ENCODE results near the gene RAET1E. TPM values are rescaled to one million over a fixed set of nuclear protein-coding genes. Genes with fewer than 3 reads are reported as not detected.

RAET1E gene
- total RNA-seq, 1 experiment from 2014 or later, result not detected

DNA sequence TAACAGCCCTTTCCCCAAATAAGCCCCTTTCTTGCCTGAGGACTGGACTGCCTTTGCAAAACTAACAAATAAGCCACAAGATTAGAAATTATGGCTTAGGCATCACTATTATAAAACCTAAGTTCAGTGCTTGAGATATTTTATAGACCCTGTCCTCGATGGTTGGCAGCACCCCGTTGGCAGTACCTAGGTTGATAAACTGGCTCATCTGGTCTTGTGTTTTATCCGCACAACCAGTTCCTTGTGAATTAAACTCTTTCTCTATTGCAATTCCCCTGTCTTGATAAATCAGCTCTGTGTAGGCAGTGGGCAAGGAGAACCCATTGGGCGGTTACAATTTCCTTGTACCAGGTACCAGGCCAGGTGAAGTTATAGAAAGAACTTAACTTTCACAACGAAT is 40.4 kb downstream of the RAET1E start:
- peaks cover 59% of the 10 kb centered on the region for H3K4me1 Mint-ChIP-seq (ENCODE audit: low read depth, unreplicated experiment)
- peak overlapping the region; percentile 68 for H3K4me3 Mint-ChIP-seq (ENCODE audit: low read depth, unreplicated experiment)
- peaks cover 62% of the 10 kb centered on the region for H3K36me3 Mint-ChIP-seq (ENCODE audit: insufficient read depth, unreplicated experiment)
- no peak for TF ChIP-seq CTCF (IDR thresholded peaks at IDR 0.05; ENCODE audit: unreplicated experiment)
- intact Hi-C loops (cut with micrococcal nuclease; ENCODE audit: unreplicated experiment), result loop anchor here (5.0 kb wide), 1 partner anchor 40 kb away; the partner anchor contains the start of gene RAET1E
- CTCF ChIA-PET, result interaction anchor here (1.0 kb wide), 1 partner anchor 17 kb away, joined by 3 read pairs; no protein-coding TSS in a partner anchor
- no peak for DNase-seq
- H3K27ac Mint-ChIP-seq (ENCODE audit: unreplicated experiment), result peak overlapping the region; percentile 91
- H3K9me3 Mint-ChIP-seq (ENCODE audit: low read depth, unreplicated experiment), result no peaks in the 10 kb centered on the region
- H3K27me3 Mint-ChIP-seq (ENCODE audit: unreplicated experiment), result no peaks in the 10 kb centered on the region
- BruUV-seq (replicated peaks), result no TSS peak

- Mint-ChIP-seq H3K4me1 (ENCODE audit: low read depth, unreplicated experiment) (peaks cover 66% of the 10 kb centered on the region), H3K27me3 (ENCODE audit: unreplicated experiment) (no peaks in the 10 kb centered on the region)
- CTCF ChIA-PET, result no interaction called here
Measured at GRCh38 chr6:149856256-149856994, 41.5 kb downstream of the RAET1E start.

DNA sequence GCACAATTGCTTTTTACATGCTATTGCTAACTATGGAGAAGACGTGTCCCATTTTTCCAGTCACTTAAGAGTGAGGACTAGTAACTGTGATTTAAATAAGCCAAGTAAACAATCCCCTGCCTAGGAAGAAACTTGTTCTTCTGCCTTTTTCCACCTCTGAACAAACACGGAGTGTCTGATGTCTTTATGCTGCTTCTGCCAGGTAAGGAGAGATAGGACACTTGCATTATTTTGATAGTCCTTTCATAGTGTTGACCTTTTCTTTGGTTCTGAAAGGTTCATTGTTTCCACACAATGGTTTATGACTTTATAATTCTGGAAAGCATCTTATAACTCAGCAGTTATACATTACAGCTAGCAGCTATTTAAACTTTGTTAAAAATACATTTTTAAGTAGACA is 42.2 kb downstream of the RAET1E start:
- CTCF ChIA-PET, result no interaction called here
- H3K36me3 Mint-ChIP-seq (ENCODE audit: insufficient read depth, unreplicated experiment), result peaks cover 60% of the 10 kb centered on the region
- no peak for TF ChIP-seq CTCF (IDR thresholded peaks at IDR 0.05; ENCODE audit: unreplicated experiment)
- intact Hi-C loops (cut with micrococcal nuclease; ENCODE audit: unreplicated experiment), result loop anchor here (1.0 to 5.0 kb wide), 3 partner anchors 8 to 42 kb away; partner anchors contain the start of gene RAET1E
- no peaks in the 10 kb centered on the region for H3K27me3 Mint-ChIP-seq (ENCODE audit: unreplicated experiment)
- no peak for DNase-seq
- H3K9me3 Mint-ChIP-seq (ENCODE audit: low read depth, unreplicated experiment), result no peaks in the 10 kb centered on the region
- no TSS peak for BruUV-seq (replicated peaks)
- H3K4me3 Mint-ChIP-seq (ENCODE audit: low read depth, unreplicated experiment), result peak overlapping the region; percentile 68
- H3K4me1 Mint-ChIP-seq (ENCODE audit: low read depth, unreplicated experiment), result peaks cover 66% of the 10 kb centered on the region
- H3K27ac Mint-ChIP-seq (ENCODE audit: unreplicated experiment), result peak overlapping the region; percentile 91

More at GRCh38 chr6:149856256-149856994, 41.5 kb downstream of the RAET1E start:
- BruUV-seq (replicated peaks), result no TSS peak
- Mint-ChIP-seq H3K9me3 (ENCODE audit: low read depth, unreplicated experiment) (no peaks in the 10 kb centered on the region), H3K27ac (ENCODE audit: unreplicated experiment) (peak overlapping the region; percentile 91), H3K4me3 (ENCODE audit: low read depth, unreplicated experiment) (peak overlapping the region; percentile 68), H3K36me3 (ENCODE audit: insufficient read depth, unreplicated experiment) (peaks cover 65% of the 10 kb centered on the region)
- TF ChIP-seq CTCF (IDR thresholded peaks at IDR 0.05; ENCODE audit: unreplicated experiment), result no peak
- intact Hi-C loops (cut with micrococcal nuclease; ENCODE audit: unreplicated experiment), result loop anchor here (5.0 kb wide), 1 partner anchor 41 kb away; the partner anchor contains the start of gene RAET1E
- DNase-seq, result no peak

- Mint-ChIP-seq H3K4me1 (ENCODE audit: low read depth, unreplicated experiment) (peaks cover 62% of the 10 kb centered on the region), H3K27ac (ENCODE audit: unreplicated experiment) (peak overlapping the region; percentile 91), H3K36me3 (ENCODE audit: insufficient read depth, unreplicated experiment) (peaks cover 59% of the 10 kb centered on the region), H3K27me3 (ENCODE audit: unreplicated experiment) (no peaks in the 10 kb centered on the region), H3K4me3 (ENCODE audit: low read depth, unreplicated experiment) (peak overlapping the region; percentile 68), H3K9me3 (ENCODE audit: low read depth, unreplicated experiment) (no peaks in the 10 kb centered on the region)
- CTCF ChIA-PET, result interaction anchor here (0.6 to 1.6 kb wide), 2 partner anchors 14 to 16 kb away, joined by 3 to 5 read pairs; no protein-coding TSS in a partner anchor
- no peak for TF ChIP-seq CTCF (IDR thresholded peaks at IDR 0.05; ENCODE audit: unreplicated experiment)
- intact Hi-C loops (cut with micrococcal nuclease; ENCODE audit: unreplicated experiment), result loop anchor here (1.0 to 5.0 kb wide), 3 partner anchors 8 to 42 kb away; partner anchors contain the start of gene RAET1E
- peak; percentile 70 for DNase-seq
- BruUV-seq (replicated peaks), result no TSS peak
Measured at GRCh38 chr6:149855040-149855654, 42.8 kb downstream of the RAET1E start.

Data from Calu3 (cell line).